Brain microvascular endothelial cell (primary cell): ENCODE measurements around the gene ADRA1B.

Source experiments
- DNase-seq: peaks from one replicate; pipeline ENCODE4 v3.0.0-alpha.2; 2020
- H3K27ac ChIP-seq: fragments of 250-450 bp; sonication (Bioruptor Pico); 2 replicates; pipeline ENCODE4 v1.5.1; 2020; ENCODE audit warnings: mild to moderate bottlenecking, moderate library complexity
- H3K27me3 ChIP-seq: fragments of 250-450 bp; sonication (Bioruptor Pico); replicated peaks from 2 replicates; pipeline ENCODE4 v1.5.1; 2020; ENCODE audit warnings: mild to moderate bottlenecking
- H3K36me3 ChIP-seq: fragments of 250-450 bp; sonication (Bioruptor Pico); replicated peaks from 2 replicates; pipeline ENCODE4 v1.5.1; 2020; ENCODE audit warnings: mild to moderate bottlenecking
- H3K4me3 ChIP-seq: 2 replicates; pipeline ENCODE4 v1.5.1; 2011; ENCODE audit warnings: low read depth, mild to moderate bottlenecking, control low read depth, low read length, moderate library complexity
- CTCF ChIP-seq: IDR thresholded peaks from 2 replicates; pipeline ENCODE4 v1.5.1; 2011; ENCODE audit warnings: low read depth, mild to moderate bottlenecking, moderate library complexity, low read length, control low read depth, inconsistent platforms; ENCODE audit errors: missing control alignments
- in situ Hi-C: cut with HindIII; loops from 2 replicates; pipeline ENCODE4 v1.10.0; 2017; ENCODE audit warnings: low sequenced_read_pairs, low pct_ligation_motif_present

Gene ADRA1B

GRCh38 chr5:159933531-159934485 lies 17.5 kb downstream of the ADRA1B start:
- TF ChIP-seq CTCF: no peak
- in situ Hi-C loops: no loop called here
- H3K27ac ChIP-seq: no peak overlapping the region
- no peaks in the 10 kb centered on the region for H3K36me3 ChIP-seq
- no peaks in the 10 kb centered on the region for H3K27me3 ChIP-seq
- DNase-seq: no peak
- H3K4me3 ChIP-seq: no peak overlapping the region

- no peak overlapping the region for H3K27ac ChIP-seq
- H3K27me3 ChIP-seq: no peaks in the 10 kb centered on the region
- H3K4me3 ChIP-seq: no peak overlapping the region
- in situ Hi-C loops: no loop called here
- H3K36me3 ChIP-seq: no peaks in the 10 kb centered on the region
- no peak for TF ChIP-seq CTCF
- DNase-seq: no peak
These were observed 19.7 kb downstream of the ADRA1B start for GRCh38 chr5:159935946-159936345.

GRCh38 chr5:159936686-159937329 lies 20.5 kb downstream of the ADRA1B start:
- no peaks in the 10 kb centered on the region for H3K27me3 ChIP-seq
- no peak overlapping the region for H3K4me3 ChIP-seq
- in situ Hi-C loops: no loop called here
- TF ChIP-seq CTCF: no peak
- H3K36me3 ChIP-seq: no peaks in the 10 kb centered on the region
- no peak overlapping the region for H3K27ac ChIP-seq
- DNase-seq: no peak

- no peak for DNase-seq
- Histone ChIP-seq H3K27me3 (no peaks in the 10 kb centered on the region), H3K36me3 (no peaks in the 10 kb centered on the region), H3K4me3 (no peak overlapping the region), H3K27ac (no peak overlapping the region)
- TF ChIP-seq CTCF: no peak
- in situ Hi-C loops: no loop called here
These were observed 21.3 kb downstream of the ADRA1B start for GRCh38 chr5:159937580-159937979.

- Histone ChIP-seq H3K27ac (no peak overlapping the region), H3K27me3 (no peaks in the 10 kb centered on the region), H3K36me3 (no peaks in the 10 kb centered on the region), H3K4me3 (no peak overlapping the region)
- in situ Hi-C loops: no loop called here
- no peak for TF ChIP-seq CTCF
- no peak for DNase-seq
These were observed 27.0 kb downstream of the ADRA1B start for GRCh38 chr5:159943326-159943725.
